IMR-90 (cell line): ENCODE results near the gene NME1. TPM values are rescaled to one million over a fixed set of nuclear protein-coding genes. Genes with fewer than 3 reads are reported as not detected.
A peak's percentile ranks its signal among the peaks of the same experiment; 100 is the strongest.

Source experiments
- ATAC-seq: fragments of 200-7000 bp; cut with Tn5 transposase; 2 replicates; pipeline ENCODE4 v1.9.1; 2020; ENCODE audit warnings: low read depth, mild to moderate bottlenecking, moderate library complexity
- BruUV-seq: library from RNA; stranded (reverse); fragments of 400-500 nt; replicated peaks from 2 replicates; lab custom pipeline; 2021; lab: Mats Ljungman, UMichigan
- CTCF ChIA-PET: fragments of 300-600 bp; formaldehyde crosslinking; extraction: SDS; loops from one replicate; lab custom pipeline; 2021; ENCODE audit warnings: antibody characterized with exemption; lab: Yijun Ruan, JAX
- POLR2A ChIA-PET: fragments of 300-600 bp; sonication (Branson Sonifier 250); formaldehyde crosslinking; loops from one replicate; lab custom pipeline; 2022; ENCODE audit warnings: antibody characterized with exemption; ENCODE audit not compliant: unreplicated experiment; lab: Charles Lee
- DNase-seq: peaks from one replicate; pipeline ENCODE4 v3.0.0; 2013
- H2AFZ ChIP-seq: replicated peaks from 2 replicates; pipeline ENCODE3; 2013; ENCODE audit warnings: low read length, mild to moderate bottlenecking; ENCODE audit not compliant: poor library complexity
- H2AK5ac ChIP-seq: 2 replicates; pipeline ENCODE4 v1.6.1; 2013; ENCODE audit warnings: low read depth, low read length, inconsistent platforms
- H2AK9ac ChIP-seq: replicated peaks from 2 replicates; pipeline ENCODE3; 2013; ENCODE audit warnings: mild to moderate bottlenecking, low read depth, low read length, moderate library complexity; ENCODE audit not compliant: poor library complexity
- H2BK120ac ChIP-seq: 2 replicates; pipeline ENCODE4 v1.6.1; 2013; ENCODE audit warnings: low read depth, low read length, inconsistent platforms
- H2BK15ac ChIP-seq: 3 replicates; pipeline ENCODE4 v1.6.1; 2013; ENCODE audit warnings: low read depth, low read length, inconsistent platforms
- H2BK20ac ChIP-seq: 2 replicates; pipeline ENCODE4 v1.6.1; 2013; ENCODE audit warnings: low read depth, mild to moderate bottlenecking, inconsistent platforms, low read length, moderate library complexity
- H2BK5ac ChIP-seq: 2 replicates; pipeline ENCODE4 v1.6.1; 2013; ENCODE audit warnings: mild to moderate bottlenecking, low read depth, low read length, inconsistent platforms; ENCODE audit not compliant: poor library complexity, severe bottlenecking
- H3K14ac ChIP-seq: replicated peaks from 2 replicates; pipeline ENCODE4 v1.6.1; 2013; ENCODE audit warnings: low read depth, low read length, inconsistent platforms
- H3K18ac ChIP-seq: 2 replicates; pipeline ENCODE4 v1.6.1; 2013; ENCODE audit warnings: low read depth, low read length, control low read depth
- H3K23ac ChIP-seq: 2 replicates; pipeline ENCODE4 v1.6.1; 2013; ENCODE audit warnings: low read depth, low read length, inconsistent platforms
- H3K27ac ChIP-seq: 2 replicates; pipeline ENCODE4 v1.5.1; 2013; ENCODE audit warnings: mild to moderate bottlenecking, control low read depth, low read length; ENCODE audit not compliant: insufficient read depth
- H3K27me3 ChIP-seq: 2 replicates; pipeline ENCODE4 v1.6.1; 2013; ENCODE audit warnings: low read length; ENCODE audit not compliant: control insufficient read depth, insufficient read depth
- H3K36me3 ChIP-seq: 2 replicates; pipeline ENCODE4 v1.6.1; 2013; ENCODE audit warnings: low read length, mixed read lengths; ENCODE audit not compliant: control insufficient read depth, insufficient read depth
- H3K4ac ChIP-seq: 2 replicates; pipeline ENCODE4 v1.6.1; 2013; ENCODE audit warnings: low read depth, low read length, inconsistent platforms
- H3K4me1 ChIP-seq: 2 replicates; pipeline ENCODE4 v1.6.1; 2013; ENCODE audit warnings: low read length, mixed read lengths; ENCODE audit not compliant: control insufficient read depth, insufficient read depth
- H3K4me2 ChIP-seq: 2 replicates; pipeline ENCODE4 v1.6.1; 2013; ENCODE audit warnings: low read depth, mild to moderate bottlenecking, control low read depth, low read length, moderate library complexity
- H3K4me3 ChIP-seq: 2 replicates; pipeline ENCODE4 v1.5.1; 2013; ENCODE audit warnings: low read depth, mild to moderate bottlenecking, control low read depth, low read length, moderate library complexity; ENCODE audit not compliant: insufficient read depth
- H3K56ac ChIP-seq: 2 replicates; pipeline ENCODE4 v1.6.1; 2013; ENCODE audit warnings: low read length, inconsistent platforms; ENCODE audit not compliant: insufficient read depth; ENCODE audit errors: extremely low read depth
- H3K79me1 ChIP-seq, 2 experiments: 2 replicates each; pipeline ENCODE4 v1.6.1; 2013; ENCODE audit warnings: low read length in 2 of 2, inconsistent platforms in 1 of 2, low read depth in 1 of 2
- H3K9ac ChIP-seq: 2 replicates; pipeline ENCODE4 v1.6.1; 2013; ENCODE audit warnings: low read depth, low read length, control low read depth
- H3K9me1 ChIP-seq: 2 replicates; pipeline ENCODE4 v1.6.1; 2013; ENCODE audit warnings: low read length, inconsistent platforms; ENCODE audit not compliant: insufficient read depth
- H3K9me3 ChIP-seq: 2 replicates; pipeline ENCODE4 v1.6.1; 2013; ENCODE audit warnings: low read length; ENCODE audit not compliant: control insufficient read depth, insufficient read depth
- H4K20me1 ChIP-seq: 2 replicates; pipeline ENCODE4 v1.6.1; 2013; ENCODE audit warnings: low read length, inconsistent platforms; ENCODE audit not compliant: insufficient read depth
- H4K5ac ChIP-seq: 2 replicates; pipeline ENCODE4 v1.6.1; 2013; ENCODE audit warnings: mild to moderate bottlenecking, low read depth, low read length, control low read depth
- H4K8ac ChIP-seq, 2 experiments: 2 replicates each; pipeline ENCODE4 v1.6.1; 2013; ENCODE audit warnings: low read depth in 2 of 2, low read length in 2 of 2, control low read depth in 1 of 2, inconsistent platforms in 1 of 2
- H4K91ac ChIP-seq: 2 replicates; pipeline ENCODE4 v1.6.1; 2013; ENCODE audit warnings: low read depth, low read length, inconsistent platforms; ENCODE audit not compliant: insufficient read depth
- CEBPB ChIP-seq: IDR thresholded peaks from 2 replicates; pipeline ENCODE4 v1.6.1; 2012; ENCODE audit warnings: low read depth, low read length, improper control_type of control experiment
- POLR2A ChIP-seq: IDR thresholded peaks from 2 replicates; pipeline ENCODE4 v1.6.1; 2012; ENCODE audit warnings: mild to moderate bottlenecking, low read depth, low read length
- WGBS, 2 experiments: methylation state at CpG; one replicate each; pipeline versions ENCODE4 v1.1.5 to v1.1.7; 2013; ENCODE audit warnings: missing lambda C conversion rate in 2 of 2; ENCODE audit not compliant: insufficient read length in 1 of 2; ENCODE audit errors: extremely low coverage in 2 of 2; 5-methylcytosine and 5-hydroxymethylcytosine counted together
- dilution Hi-C: fragments of 300-500 bp; cut with HindIII; formaldehyde crosslinking; loops from one replicate; pipeline ENCODE4 v1.14.3; 2018; ENCODE audit warnings: low sequenced_read_pairs; ENCODE audit not compliant: unreplicated experiment
- in situ Hi-C: fragments of 300-500 bp; cut with MboI; formaldehyde crosslinking; loops from 3 replicates; pipeline ENCODE4 v1.14.3; 2019; ENCODE audit warnings: low sequenced_read_pairs, inconsistent platforms, mixed read lengths
- intact Hi-C: fragments of 100-400 bp; cut with micrococcal nuclease; formaldehyde crosslinking; loops from 2 replicates; pipeline ENCODE4 v1.10.0; 2022
- polyA plus RNA-seq, 3 experiments: library from polyadenylated mRNA; depleted of rRNA; stranded (reverse); fragments of >200 nt; gene quantifications; 2 replicates each; pipeline ENCODE4 v1.2.3, GENCODE V29; 2012; ENCODE audit warnings: low replicate concordance in 1 of 3
- total RNA-seq: library from RNA; depleted of rRNA; stranded (reverse); fragments of >200 nt; gene quantifications from 2 replicates; pipeline ENCODE4 v1.2.3, GENCODE V29; 2012

NME1 gene
- total and polyA plus RNA-seq, 2 of the 4 experiments (the other 2 are of a cell fraction) = 311 to 312 TPM

DNA sequence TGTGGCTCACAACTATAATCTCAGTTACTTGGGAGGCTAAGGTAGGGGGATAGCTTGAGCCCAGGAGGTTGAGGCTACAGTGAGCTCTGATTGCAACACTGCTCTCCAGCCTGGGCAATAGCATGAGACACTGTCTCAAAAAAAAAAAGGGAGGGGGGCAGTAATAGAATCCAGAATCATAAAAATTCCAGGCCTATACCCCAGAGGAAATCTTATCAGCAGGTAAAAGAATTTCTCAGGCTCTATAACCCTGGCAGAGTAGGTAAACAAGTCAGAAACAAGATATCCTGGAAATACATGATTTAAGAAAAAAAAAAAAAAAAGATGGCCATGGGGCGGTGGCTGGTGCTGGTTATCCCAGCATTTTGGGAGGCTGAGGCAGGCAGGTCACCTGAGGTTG lies 45.6 kb upstream of the NME1 start:
- no peak overlapping the region for H3K18ac ChIP-seq
- POLR2A ChIA-PET = no interaction called here
- no peak overlapping the region for H3K4me2 ChIP-seq
- H2BK20ac ChIP-seq = no peak overlapping the region
- H3K79me1 ChIP-seq = peaks cover 22 to 65% of the 10 kb centered on the region in 2 experiments
- H3K27ac ChIP-seq = no peak overlapping the region
- H3K9me3 ChIP-seq = no peaks in the 10 kb centered on the region
- in situ Hi-C loops = no loop called here
- H3K9ac ChIP-seq = no peak overlapping the region
- no peak overlapping the region for H2AK5ac ChIP-seq
- no peak overlapping the region for H2BK15ac ChIP-seq
- no peak overlapping the region for H3K4me3 ChIP-seq
- no peak overlapping the region for H4K91ac ChIP-seq
- H2BK5ac ChIP-seq = no peak overlapping the region
- no TSS peak for BruUV-seq
- TF ChIP-seq CEBPB (peak; percentile 22; the same call in 1 of the 2 replicates), POLR2A (no peak)
- DNase-seq (no peak), ATAC-seq (no peak)
- CTCF ChIA-PET = interaction anchor here (0.7 kb wide), 1 partner anchor 60 kb away, joined by 8 read pairs; no protein-coding TSS in a partner anchor
- H4K20me1 ChIP-seq = peaks cover 30% of the 10 kb centered on the region
- H4K5ac ChIP-seq = no peak overlapping the region
- H3K4ac ChIP-seq = no peak overlapping the region
- dilution Hi-C loops = no loop called here
- no peak overlapping the region for H3K14ac ChIP-seq
- H2AFZ ChIP-seq = no peak overlapping the region
- no peak overlapping the region for H3K23ac ChIP-seq
- H3K4me1 ChIP-seq = peaks cover 8% of the 10 kb centered on the region
- no peak overlapping the region for H3K56ac ChIP-seq
- H2AK9ac ChIP-seq = no peak overlapping the region
- no peak overlapping the region for H4K8ac ChIP-seq
- no peak overlapping the region for H2BK120ac ChIP-seq
- H3K9me1 ChIP-seq = peaks cover 10% of the 10 kb centered on the region
- H3K27me3 ChIP-seq = no peaks in the 10 kb centered on the region
- no CpG with 5 or more reads among the region's 1 CpG for WGBS, 2 experiments
- H3K36me3 ChIP-seq = 0 out of 2 replicates have a peak, but pooled peaks cover 1% of the 10 kb centered on the region
- intact Hi-C loops = no loop called here
